Stimulated activated CD4-positive, alpha-beta T cell treated with anti-CD3 and anti-CD28 coated beads, Interleukin-12 subunit alpha, Interleukin-12 subunit beta, amount 100 ng/mL, for 24 hours (primary cell): ENCODE results near the gene ZAP70.
"Not testable (repeated sequence)": the region's sequence is repeated elsewhere in the genome, so short reads cannot be mapped to it uniquely, and the experiment has no call there.

ENCODE experiments used
- DNase-seq, 2 experiments: peaks; one replicate each; pipeline ENCODE4 v3.0.0-alpha.2; 2020; ENCODE audit warnings: low read depth in 2 of 2

The ZAP70 gene

DNA sequence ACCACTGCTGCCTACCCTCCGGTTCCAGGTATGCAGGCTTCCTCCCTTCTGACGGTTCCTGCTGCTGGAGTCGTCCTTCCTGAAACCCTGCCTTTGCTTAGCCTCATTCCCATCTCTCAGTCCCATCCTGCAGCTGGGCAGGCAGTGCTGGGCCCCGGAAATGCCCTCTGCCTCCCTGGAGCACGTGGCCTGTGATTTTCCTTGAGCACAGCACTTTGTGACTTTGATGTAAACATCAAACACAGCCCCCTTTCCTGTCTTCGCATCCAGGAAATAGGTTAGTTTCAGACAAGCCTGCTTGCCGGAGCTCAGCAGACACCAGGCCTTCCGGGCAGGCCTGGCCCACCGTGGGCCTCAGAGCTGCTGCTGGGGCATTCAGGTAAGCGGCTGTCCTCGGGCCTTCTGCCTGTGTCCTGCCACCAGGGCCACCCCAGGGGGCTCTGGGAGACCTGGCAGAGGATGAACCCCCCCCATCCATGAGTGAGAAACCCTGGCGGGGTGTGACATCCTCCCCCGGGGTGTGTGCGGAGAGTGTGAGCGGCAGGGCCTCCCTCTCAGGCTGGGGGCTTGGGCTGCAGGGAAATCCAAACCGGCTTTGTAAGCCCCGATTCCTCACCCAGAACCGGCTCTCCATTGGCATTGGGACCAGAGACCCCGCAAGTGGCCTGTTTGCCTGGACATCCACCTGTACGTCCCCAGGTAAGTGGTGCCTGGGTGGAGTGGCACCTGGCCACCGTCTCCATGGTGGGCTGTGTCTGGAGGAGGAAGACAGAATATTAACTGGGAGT, at the start of gene ZAP70:
Gene ZAP70 (plus strand): TSS at position 281 of the 788 bp plus-strand sequence. CDS start 10,461 bp downstream, outside the sequence.
- peak; percentile 31 to 54 for DNase-seq

DNA sequence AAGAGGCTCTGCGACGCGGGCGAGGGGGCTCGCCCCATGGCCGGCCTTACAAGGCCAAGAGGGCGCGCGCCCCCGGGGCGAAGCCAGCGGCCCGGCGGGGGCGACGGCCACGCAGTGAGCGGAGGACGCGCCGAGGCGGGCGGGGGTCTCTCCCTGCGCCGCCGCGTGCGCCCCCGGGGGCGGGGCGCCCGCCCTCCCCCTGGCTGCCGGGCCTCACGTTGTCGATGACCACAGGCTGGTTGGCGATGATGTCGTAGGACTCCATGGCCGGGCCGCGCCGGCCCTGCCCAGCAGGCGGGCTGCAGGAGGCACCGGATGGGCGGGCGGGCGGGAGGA, 49.8 kb upstream of the ZAP70 start:
- DNase-seq: no peak

DNA sequence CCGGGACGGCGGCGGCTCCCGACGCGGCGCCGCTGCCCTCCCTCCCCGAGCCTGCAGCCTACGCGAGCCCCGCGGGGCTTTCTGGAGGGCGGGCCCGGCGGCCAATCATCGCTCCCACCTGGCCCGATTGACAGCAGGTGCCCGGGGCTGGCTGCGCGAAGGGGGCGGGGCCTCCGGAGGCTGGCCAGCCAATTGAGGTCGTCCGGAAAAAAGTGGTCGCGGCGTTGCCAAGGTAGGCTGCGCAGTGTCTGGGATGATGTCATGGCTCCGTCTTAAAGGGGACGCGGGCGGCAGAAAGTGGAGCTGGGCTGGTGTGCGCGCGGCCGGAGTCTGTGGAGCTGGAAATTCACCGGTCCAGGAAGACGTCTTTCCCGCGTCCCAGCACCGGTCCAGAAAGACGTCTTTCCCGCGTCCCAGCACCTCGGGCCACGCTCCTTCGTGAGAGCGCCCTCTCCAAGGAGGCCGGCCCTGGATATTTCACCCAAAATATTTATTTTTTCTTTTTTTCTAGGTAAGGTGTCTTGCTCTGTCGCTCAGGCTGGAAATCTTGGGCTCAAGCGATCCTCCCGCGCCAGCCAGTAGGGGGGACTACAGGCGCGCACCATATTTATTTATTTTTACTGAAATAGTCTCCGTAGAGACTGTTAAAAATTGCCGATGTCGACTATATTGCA, 49.3 kb upstream of the ZAP70 start, which contains the start of gene ACTR1B:
Gene ACTR1B (minus strand): TSS at position 83 of the 674 bp plus-strand sequence. CDS start 154 bp downstream, outside the sequence.
- peak; percentile 93 to 96 for DNase-seq

DNA sequence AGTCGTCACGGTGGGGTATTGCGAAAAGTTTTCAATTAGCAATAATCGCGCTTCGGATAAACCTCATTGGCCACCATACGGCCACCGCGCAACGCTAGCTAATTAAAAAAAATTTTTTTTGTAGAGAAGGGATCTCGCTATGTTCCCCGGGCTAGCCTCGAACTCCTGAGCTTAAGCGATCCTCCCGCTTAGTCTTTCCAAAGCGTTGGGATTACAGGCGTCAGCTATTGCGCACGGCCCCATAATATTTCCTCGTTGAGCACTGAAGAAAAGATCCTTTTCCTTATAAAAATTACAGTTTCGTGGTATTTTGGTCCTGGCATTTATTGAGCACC, 48.8 kb upstream of the ZAP70 start:
- peak in 1 of 2 experiments; percentile 11 for DNase-seq

DNA sequence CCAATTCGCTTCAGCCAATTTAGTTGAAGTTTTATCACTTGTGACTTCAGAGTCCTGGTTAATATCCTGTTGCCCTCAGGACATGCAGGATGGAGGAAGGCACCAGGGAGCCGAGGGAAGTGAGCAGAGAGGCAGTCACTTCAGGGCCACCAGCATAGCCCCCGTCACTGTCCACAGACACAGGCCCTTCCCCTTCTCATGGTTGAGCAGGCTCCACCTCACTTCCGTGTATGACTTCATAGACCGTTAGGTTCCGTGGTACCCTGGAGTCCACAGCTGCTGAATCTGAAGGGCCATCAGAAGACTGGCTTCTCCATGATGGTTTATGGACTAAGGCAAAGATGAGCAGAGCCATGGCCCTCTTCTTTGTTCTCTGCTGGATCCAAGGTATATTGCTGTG, 43.9 kb upstream of the ZAP70 start, which contains the start of gene C2orf92:
Gene C2orf92 (plus strand): TSS at position 266 of the 400 bp plus-strand sequence. CDS start 76 bp downstream, at position 342.
- no peak for DNase-seq

DNA sequence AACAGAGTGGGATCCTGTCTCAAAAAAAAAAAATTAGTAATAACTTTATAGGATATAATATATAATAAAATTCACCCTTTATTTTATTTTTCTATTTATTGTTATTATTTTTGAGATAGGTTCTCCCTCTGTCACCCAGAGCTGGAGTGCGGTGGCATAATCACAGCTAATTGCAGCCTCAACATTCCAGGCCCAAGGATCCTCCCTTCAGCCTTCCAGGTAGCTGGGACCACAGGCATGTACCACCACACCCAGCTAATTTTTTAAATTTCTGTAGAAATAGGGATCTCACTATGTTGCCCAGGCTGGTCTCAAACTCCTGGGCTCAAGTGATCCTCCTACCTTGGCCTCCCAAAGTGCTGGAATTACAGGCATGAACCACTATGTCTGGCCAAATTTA, 42.9 kb upstream of the ZAP70 start:
- no peak for DNase-seq

DNA sequence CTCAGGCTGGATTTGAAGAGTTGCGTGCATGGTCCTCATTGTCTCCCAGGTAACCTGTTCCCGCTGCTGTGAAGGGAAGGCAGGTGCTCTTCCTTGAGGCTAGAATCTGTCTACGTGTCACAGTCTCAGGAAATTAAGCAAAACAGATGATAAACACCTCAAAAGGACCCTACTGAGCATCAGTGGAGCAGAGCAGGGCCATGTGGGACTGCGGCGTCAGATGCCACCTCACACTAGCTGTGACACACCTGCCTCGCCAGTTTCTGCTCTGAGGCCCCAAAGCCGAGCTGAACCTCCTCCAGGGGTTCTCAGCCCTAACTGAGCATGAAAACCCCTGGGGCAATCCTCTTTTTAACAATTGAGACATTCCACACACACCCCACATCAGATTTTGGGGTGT, 41.9 kb upstream of the ZAP70 start:
- DNase-seq: no peak

DNA sequence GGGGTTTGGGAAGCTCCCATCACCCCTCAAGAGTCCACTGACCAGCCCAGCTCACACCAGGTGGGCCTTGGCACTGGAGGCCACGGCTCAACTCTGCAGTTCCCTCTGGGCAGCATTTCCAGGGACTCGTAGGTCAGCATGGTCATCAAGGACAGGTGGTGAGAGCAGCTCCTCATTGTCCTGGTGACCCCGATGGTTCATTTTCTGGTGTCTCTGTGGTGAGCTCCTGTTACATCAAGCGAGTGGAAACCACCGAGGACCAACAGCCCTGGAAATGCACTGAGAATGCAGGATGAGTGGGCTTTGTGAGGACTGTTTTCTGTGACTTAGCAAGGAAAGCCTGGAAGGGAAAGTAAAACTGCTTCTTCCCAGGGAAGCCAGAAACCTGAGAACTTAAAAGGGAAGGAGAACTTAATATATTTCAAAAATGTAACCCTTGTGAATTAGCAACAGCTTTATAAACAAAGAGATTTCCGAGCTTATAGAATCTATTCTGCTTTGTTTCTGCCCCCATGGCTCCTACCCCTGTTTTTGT, 40.7 kb upstream of the ZAP70 start:
- not testable (repeated sequence) for DNase-seq

DNA sequence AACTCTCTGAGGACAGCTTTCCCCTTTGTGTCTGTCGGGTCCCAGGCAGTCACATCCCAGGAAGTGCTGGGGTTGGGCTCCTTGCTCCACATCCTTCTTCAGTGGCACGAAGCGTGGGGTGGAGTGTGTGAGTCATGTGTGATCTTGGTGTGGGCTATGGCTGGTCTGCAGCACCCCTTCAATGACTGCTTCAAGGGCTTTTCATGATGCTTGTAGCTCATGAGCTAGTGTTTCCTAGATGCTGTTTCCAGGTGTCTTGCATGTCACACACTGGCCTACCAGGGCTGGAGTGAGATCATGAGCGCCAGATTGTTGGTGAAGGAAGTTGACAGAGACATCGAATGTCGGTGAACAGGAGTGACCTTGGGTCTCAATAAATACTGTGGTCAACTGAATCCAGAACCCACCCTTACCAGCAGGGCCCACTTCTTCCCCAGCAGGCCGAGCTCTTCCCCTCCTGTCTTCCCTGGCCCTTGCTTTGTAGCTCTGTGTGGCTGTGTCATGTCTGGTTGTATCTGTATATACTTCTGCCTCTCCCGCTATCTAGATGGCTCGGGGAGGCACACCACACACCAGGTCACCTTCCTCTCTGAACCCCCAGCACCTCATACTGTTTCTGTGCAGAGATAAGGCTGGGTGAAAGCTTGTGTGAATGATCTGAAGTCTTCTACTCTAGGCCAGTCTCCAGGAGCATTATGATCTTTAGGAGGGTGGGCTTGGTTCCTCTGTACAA, 40.0 kb upstream of the ZAP70 start:
- no peak for DNase-seq

DNA sequence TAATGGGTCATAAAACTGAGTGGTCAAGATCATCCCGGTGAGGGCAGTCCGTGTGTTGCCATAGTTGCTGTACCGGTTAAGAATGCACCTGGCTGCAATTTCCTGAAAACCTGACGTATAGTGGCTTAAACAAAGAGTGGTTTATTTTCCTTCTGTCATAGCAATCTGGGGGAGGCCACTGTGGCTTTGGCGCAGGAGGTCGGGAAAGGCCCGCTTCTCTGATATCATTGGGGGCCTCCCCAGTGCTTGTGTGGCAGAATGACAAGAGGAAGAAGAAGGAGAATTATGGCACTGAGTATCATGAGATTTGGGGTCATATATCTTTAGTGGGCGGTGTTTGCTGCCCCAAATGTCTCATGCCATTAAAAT, 39.5 kb upstream of the ZAP70 start:
- no peak for DNase-seq

DNA sequence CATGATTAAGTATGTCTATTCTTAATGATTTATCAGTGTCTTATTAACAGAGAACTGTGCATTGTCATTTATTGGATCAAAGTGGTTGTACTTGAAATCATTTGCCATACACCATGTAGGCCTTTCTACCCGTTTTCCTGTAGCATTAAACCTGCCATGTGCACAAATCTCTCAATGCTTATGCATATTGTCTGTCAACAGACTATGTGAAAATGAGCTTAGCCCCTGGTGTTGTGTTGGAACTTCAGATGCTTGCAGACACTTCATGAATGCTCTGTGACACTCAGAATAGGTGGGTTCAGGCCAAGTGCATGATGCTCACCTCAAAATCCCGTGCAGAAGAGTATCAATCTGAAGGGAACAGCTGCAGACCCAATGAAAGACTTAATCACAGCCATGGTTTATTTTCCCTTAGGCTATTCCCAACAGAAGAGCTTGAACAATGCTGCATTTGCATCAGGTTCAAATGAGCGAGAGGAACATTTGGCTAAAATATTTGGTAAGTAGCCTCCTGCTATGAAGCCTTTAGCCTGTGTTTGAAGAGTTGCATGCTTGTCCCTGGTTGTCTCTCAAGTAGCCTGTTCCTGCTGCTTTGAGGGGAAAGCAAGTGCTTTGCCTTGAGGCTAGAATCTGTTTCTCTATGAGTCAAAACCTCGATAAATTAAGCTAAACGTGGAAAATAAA, 37.8 kb upstream of the ZAP70 start:
- DNase-seq: no peak

DNA sequence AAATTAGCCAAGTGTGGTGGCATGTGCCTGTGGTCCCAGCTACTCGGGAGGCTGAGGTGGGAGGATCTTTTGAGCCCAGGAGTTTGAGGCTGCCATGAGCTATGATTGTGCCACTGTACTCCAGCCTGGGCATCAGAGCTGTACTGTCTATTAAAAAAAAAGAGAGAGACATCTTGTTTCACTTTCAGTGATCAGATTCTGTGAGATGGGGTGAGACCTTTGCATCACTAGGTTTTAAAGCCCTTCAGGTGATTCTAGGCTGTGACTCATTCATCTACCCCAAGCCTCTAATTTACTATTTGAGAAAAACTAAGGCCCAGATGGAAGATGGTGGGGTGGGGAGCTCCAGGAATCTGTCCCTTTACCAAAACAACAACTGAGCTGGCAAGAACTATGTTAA, 36.8 kb upstream of the ZAP70 start:
- DNase-seq: no peak

DNA sequence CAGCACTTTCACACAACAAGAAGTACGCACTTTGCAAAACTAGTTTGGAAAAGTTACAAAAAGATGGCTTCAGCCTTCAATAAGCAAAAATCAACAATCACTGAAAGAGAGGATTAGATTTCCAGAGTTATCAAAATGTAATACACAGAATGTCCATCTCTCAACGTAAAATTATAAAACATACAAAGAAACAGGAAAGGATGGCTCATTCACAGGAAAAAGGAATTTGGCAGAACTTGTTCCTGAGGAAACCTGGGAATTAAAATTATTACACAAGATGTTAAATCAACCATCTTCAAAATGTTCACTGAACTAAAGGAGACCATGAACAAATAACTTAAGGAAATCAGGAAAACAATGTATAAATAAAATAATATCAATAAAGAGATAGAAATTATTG, 35.9 kb upstream of the ZAP70 start:
- no peak for DNase-seq

DNA sequence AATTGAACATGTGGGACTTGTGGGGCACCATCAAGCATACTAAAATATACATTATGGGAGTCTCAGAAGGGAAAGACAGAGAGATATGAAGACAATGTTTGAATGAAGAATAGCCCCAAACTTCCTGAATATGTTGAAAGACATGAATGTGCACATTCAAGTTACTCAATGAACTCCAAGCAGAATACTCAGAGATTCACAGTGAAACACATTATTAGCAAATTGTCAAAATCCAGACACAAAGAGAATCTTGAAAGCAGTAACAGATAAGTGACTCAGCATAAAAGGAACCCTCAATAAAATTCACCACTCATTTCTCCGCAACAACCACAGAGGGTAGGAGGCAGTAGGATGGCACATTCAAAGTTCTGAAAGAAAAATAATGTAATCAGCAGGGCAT, 35.1 kb upstream of the ZAP70 start:
- DNase-seq: no peak

DNA sequence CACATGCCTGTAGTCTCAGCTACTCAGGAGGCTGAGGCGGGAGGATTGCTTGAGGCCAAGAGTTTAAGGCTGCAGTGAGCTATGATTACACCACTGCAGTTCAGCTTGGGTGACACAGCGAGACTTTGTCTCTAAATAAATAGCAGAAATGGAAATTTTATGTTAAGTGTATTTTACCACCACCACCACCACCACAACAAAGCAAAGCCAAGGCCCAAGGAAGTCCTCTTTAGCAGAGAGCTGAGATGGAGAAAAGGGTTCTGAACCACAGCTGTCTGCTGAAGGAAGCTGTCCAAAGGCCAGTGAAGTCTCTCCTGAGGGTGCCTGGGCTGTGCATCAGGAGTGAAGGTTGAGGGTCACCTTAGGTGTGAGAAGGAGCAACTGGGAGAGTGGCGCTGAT, 26.1 kb upstream of the ZAP70 start:
- not testable (repeated sequence) for DNase-seq

DNA sequence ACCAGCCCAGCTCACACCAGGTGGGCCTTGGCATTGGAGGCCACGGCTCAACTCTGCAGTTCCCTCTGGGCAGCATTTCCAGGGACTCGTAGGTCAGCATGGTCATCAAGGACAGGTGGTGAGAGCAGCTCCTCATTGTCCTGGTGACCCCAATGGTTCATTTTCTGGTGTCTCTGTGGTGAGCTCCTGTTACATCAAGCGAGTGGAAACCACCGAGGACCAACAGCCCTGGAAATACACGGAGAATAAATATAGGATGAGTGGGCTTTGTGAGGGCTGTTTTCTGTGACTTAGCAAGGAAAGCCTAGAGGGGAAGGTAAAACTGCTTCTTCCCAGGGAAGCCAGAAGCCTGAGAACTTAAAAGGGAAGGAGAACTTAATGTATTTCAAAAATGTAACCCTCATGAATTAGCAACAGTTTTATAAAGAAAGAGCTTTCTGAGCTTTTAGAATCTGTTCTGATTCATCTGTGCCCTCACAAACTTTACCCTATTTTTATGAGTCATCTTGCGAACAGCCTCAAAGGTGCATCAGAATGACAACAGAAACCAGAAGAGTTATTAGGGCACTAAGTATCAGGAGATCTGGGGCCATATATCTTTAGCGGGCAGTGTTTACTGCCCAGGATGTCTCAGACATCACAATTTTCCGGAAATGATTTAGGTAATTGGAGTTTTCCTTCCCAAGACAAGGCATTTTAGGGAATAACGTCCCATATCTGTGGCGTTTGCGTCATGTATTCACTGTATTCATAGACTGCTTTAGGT, 25.1 kb upstream of the ZAP70 start:
- DNase-seq: no peak

DNA sequence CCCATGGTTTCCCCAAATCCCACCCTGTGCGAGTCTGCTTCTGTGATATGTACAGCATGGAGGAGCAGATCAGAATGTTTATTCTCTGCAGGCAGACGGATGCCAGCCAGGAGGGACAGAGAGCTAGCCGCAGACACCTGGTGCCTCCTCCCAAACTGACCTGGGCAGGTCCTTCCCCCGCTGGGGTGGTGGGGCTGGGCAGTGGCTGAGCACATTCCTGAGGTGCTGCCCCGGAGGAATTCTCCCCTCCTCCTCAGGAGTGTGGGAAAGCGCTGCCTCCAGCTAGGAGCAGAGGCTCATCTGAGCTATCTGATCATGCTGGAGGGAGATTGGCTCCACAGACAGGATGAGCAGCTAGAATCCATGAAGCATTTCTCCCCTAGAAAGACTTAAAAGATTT, 22.2 kb upstream of the ZAP70 start:
- no peak for DNase-seq

DNA sequence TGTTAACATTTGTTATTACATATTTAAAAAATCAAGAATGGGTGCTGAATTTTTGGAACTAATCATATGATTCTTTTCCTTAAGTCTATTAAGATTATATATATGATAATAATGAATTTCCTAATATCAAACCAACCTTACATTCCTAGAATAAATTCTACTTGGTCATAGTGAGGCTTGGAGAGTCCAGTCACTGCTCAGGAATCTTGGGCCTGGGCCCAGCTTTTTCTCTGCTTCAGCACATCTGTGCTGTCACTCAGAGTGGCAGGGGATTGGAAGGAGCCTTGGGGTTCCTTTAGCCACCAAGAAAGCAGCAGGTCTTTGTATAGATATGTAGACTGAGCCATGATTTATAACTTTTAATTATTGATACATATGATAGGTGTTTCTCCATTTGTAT, 19.9 kb upstream of the ZAP70 start:
- DNase-seq: no peak

DNA sequence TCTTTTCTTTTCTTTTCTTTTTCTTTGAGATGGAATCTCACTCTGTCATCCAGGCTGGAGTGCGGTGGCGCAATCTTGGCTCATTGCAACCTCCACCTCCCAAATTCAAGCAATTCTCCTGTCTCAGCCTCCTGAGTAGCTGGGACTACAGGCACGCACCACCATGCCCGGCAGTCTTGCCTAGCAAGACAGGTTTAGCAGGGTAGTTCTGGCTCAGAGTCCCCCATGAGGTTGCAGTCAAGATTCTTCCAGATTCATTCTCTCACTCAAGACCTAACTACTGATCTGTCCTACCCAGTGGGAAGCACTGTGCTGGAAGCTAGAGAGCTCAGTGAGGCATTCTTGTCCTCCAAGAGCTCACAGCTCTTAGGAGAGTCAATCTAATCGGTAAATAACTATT, 17.6 kb upstream of the ZAP70 start:
- no peak for DNase-seq

DNA sequence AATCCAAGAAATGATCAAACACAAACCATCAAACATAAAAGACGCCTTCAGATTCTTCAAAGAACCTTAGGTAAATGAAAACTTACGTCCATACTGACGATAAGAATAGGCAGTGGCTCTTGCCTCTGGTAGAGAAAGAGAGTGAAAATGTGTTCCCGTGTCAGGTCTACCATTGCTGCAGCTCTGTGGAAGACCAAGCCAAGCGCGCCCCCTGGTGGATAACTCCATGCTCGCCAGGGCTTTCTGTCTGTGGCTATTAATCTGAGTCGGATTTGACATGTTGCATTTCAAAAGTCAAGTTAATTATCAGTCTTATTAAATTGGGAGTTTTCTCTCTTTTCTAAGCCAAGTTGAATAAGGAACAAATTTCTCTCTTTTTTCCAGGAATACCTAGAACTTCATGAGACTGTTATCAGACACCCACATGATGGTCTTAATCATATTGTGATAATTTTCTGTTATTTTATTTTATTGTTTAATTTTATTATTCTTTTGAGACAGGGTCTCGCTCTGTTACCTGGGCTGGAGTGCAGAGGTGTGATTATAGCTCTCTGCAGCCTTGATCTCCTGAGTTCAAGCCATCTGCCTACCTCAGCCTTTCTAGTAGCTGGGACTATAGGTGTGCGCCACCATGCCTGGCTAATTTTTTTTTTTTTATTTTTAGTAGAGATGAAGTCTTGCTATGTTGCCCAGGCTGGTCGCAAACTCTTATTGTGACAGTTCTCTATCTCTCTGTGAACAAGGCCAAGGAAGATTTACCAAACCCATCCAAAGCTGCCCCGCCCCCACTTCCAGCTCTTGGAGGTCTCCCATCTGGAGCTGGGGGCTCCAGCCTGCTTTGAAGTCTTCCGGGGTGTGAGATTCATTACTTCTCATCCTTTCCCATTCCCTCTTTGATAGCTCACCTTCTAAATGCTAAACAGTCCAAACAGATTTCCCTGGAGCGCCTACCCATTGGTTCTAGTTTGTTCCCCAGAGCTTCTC, 15.8 kb upstream of the ZAP70 start:
- peak; percentile 85 to 95 for DNase-seq
